NCI-H2107 (cell line): ENCODE measurements around the gene DYNC2LI1.

Experiments
- DNase-seq: peaks from one replicate; lab custom pipeline; 2025; lab: John Stamatoyannopoulos, UW

The DYNC2LI1 gene

GRCh38 chr2:43846140-43846793 lies 72.4 kb downstream of the DYNC2LI1 start:
- no peak for DNase-seq

- DNase-seq, result no peak
Observed at GRCh38 chr2:43848214-43848613, 74.4 kb downstream of the DYNC2LI1 start.

GRCh38 chr2:43851011-43851980 lies 77.5 kb downstream of the DYNC2LI1 start:
- DNase-seq, result no peak

GRCh38 chr2:43852196-43852730 lies 78.4 kb downstream of the DYNC2LI1 start:
- no peak for DNase-seq

GRCh38 chr2:43853141-43854081 lies 79.6 kb downstream of the DYNC2LI1 start:
- no peak for DNase-seq

GRCh38 chr2:43854671-43855070 lies 80.8 kb downstream of the DYNC2LI1 start:
- DNase-seq, result no peak

GRCh38 chr2:43855292-43855691 lies 81.5 kb downstream of the DYNC2LI1 start:
- DNase-seq, result no peak
